Adrenal gland (tissue), 12 donors: ENCODE measurements around the gene HOXD9. TPM values are rescaled to one million over a fixed set of nuclear protein-coding genes. Genes with fewer than 3 reads are reported as not detected.

Experiments
- DNase-seq, 7 donors: peaks; one replicate each; pipeline ENCODE4 v3.0.0-alpha.2; 2019 to 2020
- H3K27ac ChIP-seq, 5 donors: fragments of 200-600 bp; sonication (generic) in 4 of 5; 1 replicate in 3 of 5; 2 replicates in 2 of 5; pipeline versions ENCODE4 v1.5.1 to v1.8.0; 2016 to 2020; ENCODE audit warnings: mild to moderate bottlenecking in 1 of 5
- H3K27me3 ChIP-seq: fragments of 200-600 bp; 2 replicates; pipeline ENCODE4 v1.8.0; 2021
- H3K36me3 ChIP-seq, 2 donors: fragments of 200-600 bp; replicated peaks in 1 of 2; 1 replicate in 1 of 2; 2 replicates in 1 of 2; pipeline versions ENCODE4 v1.5.1 to v1.8.0; 2018 to 2022
- H3K4me1 ChIP-seq, 2 donors: fragments of 200-600 bp; replicated peaks in 1 of 2; 1 replicate in 1 of 2; 2 replicates in 1 of 2; pipeline versions ENCODE4 v1.5.1 to v1.8.0; 2018 to 2021
- H3K4me3 ChIP-seq, 4 donors: fragments of 200-600 bp; sonication (generic) in 3 of 4; one replicate each; pipeline ENCODE4 v1.5.1; 2016 to 2018
- H3K9me3 ChIP-seq, 3 donors: fragments of 200-600 bp; sonication (generic) in 1 of 3; replicated peaks in 1 of 3; 1 replicate in 2 of 3; 2 replicates in 1 of 3; pipeline versions ENCODE4 v1.5.1 to v1.8.0; 2016 to 2021
- CTCF ChIP-seq, 6 experiments: fragments of 450-650 bp in 4 of 6; fragments of 200-600 bp in 2 of 6; sonication (generic) in 1 of 6; IDR thresholded peaks; 1 replicate in 5 of 6; 2 replicates in 1 of 6; pipeline versions ENCODE4 v1.5.1 to v1.8.0; 2016 to 2021; ENCODE audit warnings: antibody characterized with exemption in 6 of 6, mild to moderate bottlenecking in 2 of 6, moderate library complexity in 1 of 6
- POLR2A ChIP-seq, 2 donors: fragments of 450-650 bp; IDR thresholded peaks; one replicate each; pipeline ENCODE4 v1.6.1; 2017; ENCODE audit warnings: antibody characterized with exemption in 2 of 2, mild to moderate bottlenecking in 2 of 2, moderate library complexity in 1 of 2
- WGBS, 4 donors: extraction: QIAGEN DNeasy Blood & Tissue Kit in 2 of 4; methylation state at CpG; one replicate each; pipeline versions ENCODE4 v1.1.5 to v1.1.7; 2013 to 2017; 5-methylcytosine and 5-hydroxymethylcytosine counted together
- intact Hi-C, 2 donors: fragments of 100-400 bp; cut with DNase I; formaldehyde crosslinking; loops; one replicate each; pipeline versions ENCODE4 v1.14.1 to v1.15.0; 2022 to 2023
- polyA plus RNA-seq, 3 donors: library from polyadenylated mRNA; stranded (reverse); fragments of 200-250 nt in 2 of 3; fragments of 350-450 nt in 1 of 3; fragmentation: Illumina TruSeq in 1 of 3; extraction: RNeasy Lipid Tissue Mini Kit (QIAGEN cat#74804) in 1 of 3; gene quantifications; one replicate each; pipeline ENCODE4 v1.2.3, GENCODE V29; 2013 to 2014
- total RNA-seq, 9 donors: library from RNA; depleted of rRNA in 4 of 9; stranded (reverse); fragments of >200 nt in 4 of 9; fragments of 120-200 nt in 1 of 9; fragmentation: NEBNext Ultra II Directional in 1 of 9; extraction: Animal tissue kit (Norgen Biotek cat#: 25700) in 1 of 9; gene quantifications; one replicate each; pipeline versions ENCODE4 v1.1.0 to v1.2.4, GENCODE V29; 2013 to 2023
- donor health status: healthy with polysubstance abuse.
- donor health status: Bipolar disorder and iron deficiency.
- donor health status: DM: yes; HTN: yes; CAD: no.
- donor health status: DM: no; HTN: no; CAD: no.
- donor health status: DM: no; HTN: no; CAD: no.
- donor health status: DM: yes; HTN: yes; CAD: no.

The HOXD9 gene
- total and polyA plus RNA-seq, 12 donors = 2.4 to 35.6 (median 7.5) TPM

- Histone ChIP-seq H3K36me3 (no peaks in the 10 kb centered on the region), H3K4me3 (no peak overlapping the region), H3K27me3 (peaks cover 12% of the 10 kb centered on the region), H3K9me3 (no peaks in the 10 kb centered on the region), H3K27ac (peak overlapping the region in 1 of 5 donors; percentile 9), H3K4me1 (peaks cover 0 to 17% of the 10 kb centered on the region in 2 donors)
- TF ChIP-seq POLR2A (IDR thresholded peaks at IDR 0.05) (no peak), CTCF (IDR thresholded peaks at IDR 0.05) (no peak)
- WGBS, 4 donors = 67 to 84% (median 76%) methylated on average over 7 to 9 of the region's 9 CpGs
- no peak for DNase-seq
- intact Hi-C loops = loop anchor here (5.0 to 10.0 kb wide), 6 partner anchors 332 to 1027 kb away; no protein-coding TSS in a partner anchor
Observed at GRCh38 chr2:176124947-176125771, 2.6 kb downstream of the HOXD9 start.

GRCh38 chr2:176125772-176126054 lies 3.2 kb downstream of the HOXD9 start:
- DNase-seq = peak in 1 of 7 donors; percentile 14
- Histone ChIP-seq H3K27ac (no peak overlapping the region), H3K9me3 (no peaks in the 10 kb centered on the region), H3K27me3 (peaks cover 9% of the 10 kb centered on the region), H3K4me1 (peaks cover 0 to 17% of the 10 kb centered on the region in 2 donors), H3K4me3 (no peak overlapping the region), H3K36me3 (no peaks in the 10 kb centered on the region)
- WGBS, 4 donors = 73 to 81% (median 74%) methylated on average over 6 of the region's 6 CpGs
- intact Hi-C loops = loop anchor here (5.0 to 10.0 kb wide), 6 partner anchors 332 to 1027 kb away; no protein-coding TSS in a partner anchor
- TF ChIP-seq CTCF (IDR thresholded peaks at IDR 0.05) = no peak
- no peak for TF ChIP-seq POLR2A (IDR thresholded peaks at IDR 0.05)

GRCh38 chr2:176126929-176127773 lies 4.6 kb downstream of the HOXD9 start:
- intact Hi-C loops = loop anchor here (5.0 to 10.0 kb wide), 6 partner anchors 330 to 1025 kb away; no protein-coding TSS in a partner anchor
- Histone ChIP-seq H3K9me3 (no peaks in the 10 kb centered on the region), H3K36me3 (no peaks in the 10 kb centered on the region), H3K27me3 (no peaks in the 10 kb centered on the region), H3K4me1 (peaks cover 4 to 17% of the 10 kb centered on the region in 2 donors), H3K4me3 (peak overlapping the region in 1 of 4 donors; percentile 1), H3K27ac (no peak overlapping the region)
- DNase-seq = peak in 6 of 7 donors; percentile 74 to 91 (median 79)
- 10 to 14% (median 12%) methylated on average over 13 of the region's 13 CpGs for WGBS, 4 donors
- TF ChIP-seq POLR2A (IDR thresholded peaks at IDR 0.05) (no peak), CTCF (IDR thresholded peaks at IDR 0.05) (peak; percentile 83 to 99 (median 91))

GRCh38 chr2:176127774-176128072 lies 5.2 kb downstream of the HOXD9 start:
- H3K27ac ChIP-seq = peak overlapping the region in 2 of 5 donors; percentile 89 to 97
- H3K36me3 ChIP-seq = no peaks in the 10 kb centered on the region
- H3K9me3 ChIP-seq = no peaks in the 10 kb centered on the region
- DNase-seq = no peak
- H3K4me3 ChIP-seq = peak overlapping the region in 1 of 4 donors; percentile 2
- no peak for TF ChIP-seq CTCF (IDR thresholded peaks at IDR 0.05)
- WGBS, 4 donors = 51 to 74% (median 63%) methylated on average over 4 of the region's 4 CpGs
- H3K4me1 ChIP-seq = peaks cover 4 to 16% of the 10 kb centered on the region in 2 donors
- H3K27me3 ChIP-seq = no peaks in the 10 kb centered on the region
- intact Hi-C loops = loop anchor here (5.0 to 10.0 kb wide), 6 partner anchors 330 to 1025 kb away; no protein-coding TSS in a partner anchor
